Loucy (cell line): ENCODE data around the gene DCDC2.

Source experiments
- H2AFZ ChIP-seq: fragments of 200-600 bp; sonication (generic); 2 replicates; pipeline ENCODE4 v1.6.0; 2016; ENCODE audit warnings: antibody characterized with exemption, mild to moderate bottlenecking, low read length, moderate library complexity
- H3F3A ChIP-seq: fragments of 200-600 bp; 2 replicates; pipeline ENCODE4 v1.6.0; 2016; ENCODE audit warnings: antibody characterized with exemption, low read depth, mild to moderate bottlenecking
- H3K27me3 ChIP-seq: fragments of 200-600 bp; sonication (generic); 2 replicates; pipeline ENCODE4 v1.6.1; 2014; ENCODE audit warnings: low read length, mild to moderate bottlenecking; ENCODE audit not compliant: insufficient read depth, poor library complexity, severe bottlenecking
- H3K36me3 ChIP-seq: fragments of 200-600 bp; sonication (generic); 2 replicates; pipeline ENCODE4 v1.6.1; 2016; ENCODE audit warnings: low read length; ENCODE audit not compliant: insufficient read depth
- H3K4me1 ChIP-seq: fragments of 200-600 bp; sonication (generic); 2 replicates; pipeline ENCODE4 v1.5.1; 2014; ENCODE audit warnings: low read length, mild to moderate bottlenecking; ENCODE audit not compliant: insufficient read depth, poor library complexity, severe bottlenecking
- H3K4me2 ChIP-seq: fragments of 200-600 bp; sonication (generic); 2 replicates; pipeline ENCODE4 v1.6.0; 2014; ENCODE audit warnings: antibody characterized with exemption, low read length, low read depth, mild to moderate bottlenecking; ENCODE audit not compliant: poor library complexity, severe bottlenecking
- H3K4me3 ChIP-seq: fragments of 200-600 bp; sonication (generic); 2 replicates; pipeline ENCODE4 v1.5.1; 2014; ENCODE audit warnings: low read length, mild to moderate bottlenecking, mixed read lengths; ENCODE audit not compliant: poor library complexity, severe bottlenecking
- H3K79me2 ChIP-seq: fragments of 200-600 bp; sonication (generic); 2 replicates; pipeline ENCODE4 v1.6.1; 2014; ENCODE audit warnings: low read length; ENCODE audit not compliant: insufficient read depth
- H3K9ac ChIP-seq: fragments of 200-600 bp; sonication (generic); 2 replicates; pipeline ENCODE4 v1.6.0; 2014; ENCODE audit warnings: mild to moderate bottlenecking, low read depth, low read length, moderate library complexity; ENCODE audit not compliant: poor library complexity, severe bottlenecking
- H3K9me2 ChIP-seq: fragments of 200-600 bp; sonication (generic); replicated peaks from 2 replicates; pipeline ENCODE4 v1.6.1; 2016; ENCODE audit warnings: low read depth, low read length, mixed read lengths
- H3K9me3 ChIP-seq: fragments of 200-600 bp; sonication (generic); 2 replicates; pipeline ENCODE4 v1.6.1; 2014; ENCODE audit warnings: mild to moderate bottlenecking, antibody characterized with exemption, low read length, low read depth; ENCODE audit not compliant: insufficient read depth
- H4K20me1 ChIP-seq: fragments of 200-600 bp; sonication (generic); 2 replicates; pipeline ENCODE4 v1.6.0; 2014; ENCODE audit warnings: antibody characterized with exemption, low read length, mild to moderate bottlenecking; ENCODE audit not compliant: insufficient read depth, poor library complexity, severe bottlenecking
- CTCF ChIP-seq: fragments of 200-600 bp; sonication (generic); conservative IDR thresholded peaks from 2 replicates; pipeline ENCODE4 v1.5.1; 2014; ENCODE audit warnings: mild to moderate bottlenecking, antibody characterized with exemption, low read length
- EZH2phosphoT487 ChIP-seq: fragments of 200-600 bp; IDR thresholded peaks from 2 replicates; pipeline ENCODE4 v1.6.1; 2018; ENCODE audit warnings: antibody characterized with exemption, mild to moderate bottlenecking, moderate library complexity, borderline replicate concordance

DCDC2 gene

GRCh38 chr6:24157886-24158285 lies 200.0 kb downstream of the DCDC2 start:
- H3K9me3 ChIP-seq: no peaks in the 10 kb centered on the region
- no peaks in the 10 kb centered on the region for H3F3A ChIP-seq
- no peaks in the 10 kb centered on the region for H3K79me2 ChIP-seq
- no peak for TF ChIP-seq CTCF
- TF ChIP-seq EZH2phosphoT487: no peak
- H3K4me1 ChIP-seq: no peaks in the 10 kb centered on the region
- no peaks in the 10 kb centered on the region for H3K27me3 ChIP-seq
- H3K36me3 ChIP-seq: no peaks in the 10 kb centered on the region
- no peak overlapping the region for H3K9ac ChIP-seq
- no peak overlapping the region for H3K4me2 ChIP-seq
- no peak overlapping the region for H2AFZ ChIP-seq
- H3K9me2 ChIP-seq: no peaks in the 10 kb centered on the region
- H4K20me1 ChIP-seq: no peaks in the 10 kb centered on the region
- H3K4me3 ChIP-seq: no peak overlapping the region

GRCh38 chr6:24154121-24154520 lies 203.7 kb downstream of the DCDC2 start:
- no peaks in the 10 kb centered on the region for H3K4me1 ChIP-seq
- no peaks in the 10 kb centered on the region for H3K27me3 ChIP-seq
- no peaks in the 10 kb centered on the region for H3K9me2 ChIP-seq
- no peaks in the 10 kb centered on the region for H3F3A ChIP-seq
- no peak overlapping the region for H3K9ac ChIP-seq
- no peak overlapping the region for H2AFZ ChIP-seq
- no peak overlapping the region for H3K4me2 ChIP-seq
- H4K20me1 ChIP-seq: no peaks in the 10 kb centered on the region
- TF ChIP-seq CTCF: no peak
- TF ChIP-seq EZH2phosphoT487: no peak
- H3K9me3 ChIP-seq: no peaks in the 10 kb centered on the region
- no peak overlapping the region for H3K4me3 ChIP-seq
- H3K36me3 ChIP-seq: no peaks in the 10 kb centered on the region
- no peaks in the 10 kb centered on the region for H3K79me2 ChIP-seq

- TF ChIP-seq EZH2phosphoT487 (no peak), CTCF (no peak)
- H3K4me3 ChIP-seq: no peak overlapping the region
Observed at GRCh38 chr6:24152014-24152413, 205.8 kb downstream of the DCDC2 start.

More at GRCh38 chr6:24152014-24152413, 205.8 kb downstream of the DCDC2 start:
- Histone ChIP-seq H3F3A (no peaks in the 10 kb centered on the region), H3K4me2 (no peak overlapping the region), H4K20me1 (no peaks in the 10 kb centered on the region), H3K4me1 (no peaks in the 10 kb centered on the region), H3K27me3 (no peaks in the 10 kb centered on the region), H3K9me2 (no peaks in the 10 kb centered on the region), H3K36me3 (no peaks in the 10 kb centered on the region), H3K9ac (no peak overlapping the region), H3K9me3 (no peaks in the 10 kb centered on the region), H2AFZ (no peak overlapping the region), H3K79me2 (no peaks in the 10 kb centered on the region)
